Amniotic stem cell (primary cell): Measurements from ENCODE around the gene MT1H.
"Not testable (repeated sequence)": the region's sequence is repeated elsewhere in the genome, so short reads cannot be mapped to it uniquely, and the experiment has no call there.

Experiments used
- DNase-seq: peaks from one replicate; lab custom pipeline; 2025; lab: John Stamatoyannopoulos, UW

The MT1H gene

DNA sequence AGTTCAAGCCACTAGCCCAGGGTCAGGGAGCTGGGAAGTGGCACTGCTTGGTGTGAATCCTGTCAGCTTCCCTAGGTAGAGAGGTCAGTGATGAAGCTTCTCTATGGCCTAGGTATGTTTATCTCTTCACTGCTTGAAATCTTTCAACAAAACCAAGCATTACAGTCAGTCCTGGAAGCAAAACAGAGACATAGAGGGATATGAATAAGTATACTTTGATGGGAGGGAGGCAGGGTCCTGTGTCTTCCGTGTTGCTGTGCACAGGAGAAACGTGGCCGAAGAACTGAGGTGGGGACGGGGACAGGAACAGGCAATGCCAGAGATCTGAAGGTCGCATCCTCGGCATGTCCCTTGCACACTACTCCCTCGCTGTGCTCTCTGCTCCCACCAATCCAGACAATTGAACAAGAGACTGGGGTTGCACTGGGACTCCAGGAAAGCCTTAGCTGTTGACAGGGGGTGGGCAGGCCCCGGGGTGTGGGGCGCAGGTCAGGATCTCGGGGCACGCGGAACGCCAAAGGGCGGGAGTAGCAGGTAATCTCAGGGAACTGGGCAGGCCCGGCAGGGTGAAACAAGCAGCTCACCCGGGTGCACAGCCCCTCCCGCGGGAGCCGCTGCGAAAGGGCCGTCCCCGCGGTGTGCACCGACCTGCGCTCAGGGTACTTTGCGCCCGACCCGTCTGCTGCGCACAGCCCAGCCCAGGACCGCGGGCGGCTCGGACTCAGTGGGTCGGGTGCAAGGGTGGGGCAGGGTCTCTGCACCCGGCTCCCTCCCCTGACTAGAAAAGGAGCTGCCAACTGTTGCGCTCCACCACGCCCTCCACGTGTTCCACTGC is at the start of gene MT1H:
Gene MT1H, plus strand, starts transcription at position 810 of the 835 bp plus-strand sequence. CDS start 71 bp downstream, outside the sequence.
- no peak for DNase-seq

DNA sequence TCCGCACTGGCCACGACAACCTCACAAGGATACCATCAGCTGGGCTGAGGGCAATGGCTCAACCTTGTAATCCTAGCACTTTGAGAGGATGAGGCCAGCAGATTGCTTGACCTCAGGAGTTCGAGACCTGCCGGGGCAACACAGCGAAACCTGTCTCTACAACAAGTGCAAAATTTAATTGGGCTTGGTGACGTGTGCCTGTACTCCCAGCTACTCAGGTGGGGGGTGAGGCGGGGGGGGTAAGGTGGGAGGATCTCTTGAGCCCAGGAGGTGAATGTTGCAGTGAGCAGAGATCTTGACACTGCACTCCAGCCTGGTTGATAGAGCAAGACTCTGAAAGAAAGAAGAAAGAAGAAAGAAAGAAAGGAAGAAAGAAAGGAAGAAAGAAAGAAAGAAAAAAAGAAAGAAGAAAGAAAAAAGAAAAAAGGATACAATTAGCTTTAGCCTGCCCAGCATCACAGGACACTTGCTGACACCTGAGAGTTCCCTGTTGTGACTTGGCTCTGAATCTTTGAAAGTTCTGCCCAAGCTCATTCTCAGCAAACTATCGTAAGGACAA is 49.2 kb upstream of the MT1H start:
- DNase-seq: no peak

DNA sequence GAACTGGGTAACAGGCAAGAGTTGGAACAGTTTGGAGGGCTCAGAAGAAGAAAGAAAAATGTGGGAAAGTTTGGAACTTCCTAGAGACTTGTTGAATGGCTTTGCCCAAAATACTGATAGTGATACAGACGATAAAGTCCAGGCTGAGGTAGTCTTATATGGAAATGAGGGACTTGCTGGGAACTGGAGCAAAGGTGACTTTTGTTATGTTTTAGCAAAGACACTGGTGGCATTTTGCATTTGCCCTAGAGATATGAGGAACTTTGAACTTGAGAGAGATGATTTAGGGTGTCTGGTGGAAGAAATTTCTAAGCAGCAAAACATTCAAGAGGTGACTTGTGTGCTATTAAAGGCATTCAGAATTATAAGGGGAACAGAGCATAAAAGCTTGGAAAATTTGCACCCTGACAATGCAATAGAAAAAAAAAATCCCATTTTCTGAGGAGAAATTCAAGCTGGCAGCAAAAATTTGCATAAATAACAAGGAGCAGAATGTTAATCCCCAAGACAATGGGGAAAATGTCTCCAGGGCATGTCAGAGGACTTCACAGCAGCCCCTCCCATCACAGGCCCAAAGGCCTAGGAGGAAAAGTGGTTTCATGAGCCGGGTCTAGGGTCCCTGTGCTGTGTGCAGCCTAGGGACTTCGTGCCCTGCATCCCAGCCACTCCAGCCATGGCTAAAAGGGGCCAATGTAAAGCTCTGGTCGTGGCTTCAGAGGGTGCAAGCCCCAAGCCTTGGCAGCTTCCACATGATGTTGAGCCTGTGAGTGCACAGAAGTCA is 47.8 kb upstream of the MT1H start:
- not testable (repeated sequence) for DNase-seq

DNA sequence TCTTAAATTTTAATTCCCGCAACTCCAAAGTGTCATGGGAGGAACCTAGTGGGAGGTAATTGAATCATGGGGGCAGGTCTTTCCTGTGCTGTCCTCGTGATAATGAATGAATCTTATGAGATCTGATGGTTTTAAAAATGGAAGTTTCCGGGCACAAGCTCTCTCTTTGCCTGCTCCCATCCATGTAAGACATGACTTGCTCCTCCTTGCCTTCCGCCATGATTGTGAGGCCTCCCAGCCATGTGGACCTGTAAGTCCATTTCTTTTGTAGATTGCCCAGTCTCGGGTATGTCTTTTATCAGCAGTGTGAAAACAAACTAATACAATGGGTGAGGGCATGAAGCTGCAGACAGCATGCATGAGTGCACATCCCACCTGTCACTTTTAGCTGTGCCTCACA is 46.4 kb upstream of the MT1H start:
- DNase-seq: not testable (repeated sequence)

DNA sequence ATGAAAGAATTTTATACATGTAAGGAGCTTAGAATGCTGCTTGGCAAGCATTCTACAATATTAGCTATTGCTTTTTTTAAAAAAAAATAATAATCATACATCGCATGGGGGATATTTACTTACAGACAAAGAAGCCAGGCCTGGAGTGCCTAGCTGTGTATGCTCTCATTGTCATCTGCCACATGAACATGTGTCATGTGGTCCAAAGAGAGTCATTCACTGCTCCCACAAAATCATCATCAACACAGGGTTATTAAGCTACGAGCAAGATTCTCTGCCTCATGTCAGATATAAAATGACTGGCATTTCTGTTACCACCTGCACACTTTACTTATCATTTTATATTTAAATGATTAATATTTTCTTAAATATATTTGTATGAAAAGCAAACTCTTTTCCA is 46.0 kb upstream of the MT1H start:
- DNase-seq: no peak

DNA sequence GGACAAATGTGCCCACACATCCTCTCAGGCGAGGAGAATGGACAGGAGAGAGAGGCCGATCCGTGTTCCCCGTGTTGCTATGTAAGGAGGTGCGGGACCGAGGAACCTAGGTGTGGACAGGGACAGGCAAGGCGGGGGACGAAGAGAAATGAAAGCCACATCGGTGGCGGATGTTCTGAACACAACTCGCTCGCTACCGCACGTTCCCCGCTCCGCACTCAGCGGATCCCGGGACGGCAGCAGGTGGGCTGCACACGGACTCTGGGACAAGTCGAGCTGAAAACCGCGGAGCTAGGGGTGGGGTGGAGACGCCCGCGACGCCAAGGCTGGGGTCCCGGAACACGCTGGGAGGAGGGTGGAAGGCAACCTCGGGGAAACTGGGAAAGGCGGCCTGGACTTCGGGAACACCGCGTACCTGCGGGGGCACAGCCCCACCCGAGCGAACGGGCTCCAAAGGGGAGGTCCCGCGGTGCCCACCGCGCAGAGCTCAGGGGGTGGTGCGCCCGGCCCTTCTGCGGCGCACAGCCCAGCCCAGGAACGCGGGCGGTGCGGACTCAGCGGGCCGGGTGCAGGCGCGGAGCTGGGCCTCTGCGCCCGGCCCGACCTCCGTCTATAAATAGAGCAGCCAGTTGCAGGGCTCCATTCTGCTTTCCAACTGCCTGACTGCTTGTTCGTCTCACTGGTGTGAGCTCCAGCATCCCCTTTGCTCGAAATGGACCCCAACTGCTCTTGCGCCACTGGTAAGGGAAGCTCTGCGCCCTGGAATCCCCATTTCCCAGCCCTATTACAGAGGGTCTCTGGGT is 44.3 kb upstream of the MT1H start, which contains the start of gene MT1E:
Gene MT1E, plus strand, starts transcription at position 642 of the 803 bp plus-strand sequence. Its CDS starts 71 bp downstream, at position 713.
- no peak for DNase-seq

DNA sequence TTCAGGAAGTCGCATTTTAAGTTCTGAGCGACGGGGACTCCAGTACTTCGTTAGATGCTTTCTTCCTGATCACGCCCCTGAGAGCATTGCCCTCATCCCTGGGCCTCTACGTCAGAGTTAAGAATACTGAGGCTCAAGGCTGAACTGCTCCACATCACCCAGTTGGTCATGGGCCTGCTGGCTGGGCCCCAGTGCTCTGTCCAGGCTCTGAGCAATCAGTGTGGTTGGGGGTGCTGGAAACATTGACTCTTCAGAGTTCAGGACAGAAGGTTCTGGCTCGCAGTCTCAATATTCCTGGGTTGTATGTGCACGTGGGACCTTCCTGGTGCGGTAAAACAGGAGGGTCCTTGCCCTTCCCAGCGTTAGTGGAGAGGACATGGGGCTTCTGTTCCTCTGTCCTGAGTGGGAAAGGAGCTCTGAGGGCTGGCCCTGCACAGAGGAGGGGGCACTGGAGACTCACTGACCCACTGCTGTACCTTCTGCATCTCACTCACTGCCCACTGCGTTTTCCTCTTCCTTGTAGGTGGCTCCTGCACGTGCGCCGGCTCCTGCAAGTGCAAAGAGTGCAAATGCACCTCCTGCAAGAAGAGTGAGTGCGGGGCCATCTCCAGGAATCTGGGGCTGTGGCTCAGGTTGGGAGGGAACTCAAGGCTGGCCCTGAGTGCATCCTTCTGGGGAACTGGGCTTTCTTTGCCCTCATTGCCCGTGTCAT is 43.5 kb upstream of the MT1H start:
- DNase-seq: no peak

DNA sequence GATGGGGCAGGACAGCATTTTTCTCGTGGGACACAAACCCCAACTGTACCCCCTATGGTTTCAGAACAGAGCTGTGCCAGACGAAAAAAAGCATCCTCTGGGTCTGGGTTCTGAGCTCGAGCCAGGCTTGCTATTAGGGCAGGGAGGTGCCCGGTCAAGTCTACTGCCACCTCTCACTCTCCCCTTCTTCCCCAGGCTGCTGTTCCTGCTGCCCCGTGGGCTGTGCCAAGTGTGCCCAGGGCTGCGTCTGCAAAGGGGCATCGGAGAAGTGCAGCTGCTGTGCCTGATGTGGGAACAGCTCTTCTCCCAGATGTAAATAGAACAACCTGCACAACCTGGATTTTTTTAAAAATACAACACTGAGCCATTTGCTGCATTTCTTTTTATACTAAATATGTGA is 42.9 kb upstream of the MT1H start:
- DNase-seq: no peak

DNA sequence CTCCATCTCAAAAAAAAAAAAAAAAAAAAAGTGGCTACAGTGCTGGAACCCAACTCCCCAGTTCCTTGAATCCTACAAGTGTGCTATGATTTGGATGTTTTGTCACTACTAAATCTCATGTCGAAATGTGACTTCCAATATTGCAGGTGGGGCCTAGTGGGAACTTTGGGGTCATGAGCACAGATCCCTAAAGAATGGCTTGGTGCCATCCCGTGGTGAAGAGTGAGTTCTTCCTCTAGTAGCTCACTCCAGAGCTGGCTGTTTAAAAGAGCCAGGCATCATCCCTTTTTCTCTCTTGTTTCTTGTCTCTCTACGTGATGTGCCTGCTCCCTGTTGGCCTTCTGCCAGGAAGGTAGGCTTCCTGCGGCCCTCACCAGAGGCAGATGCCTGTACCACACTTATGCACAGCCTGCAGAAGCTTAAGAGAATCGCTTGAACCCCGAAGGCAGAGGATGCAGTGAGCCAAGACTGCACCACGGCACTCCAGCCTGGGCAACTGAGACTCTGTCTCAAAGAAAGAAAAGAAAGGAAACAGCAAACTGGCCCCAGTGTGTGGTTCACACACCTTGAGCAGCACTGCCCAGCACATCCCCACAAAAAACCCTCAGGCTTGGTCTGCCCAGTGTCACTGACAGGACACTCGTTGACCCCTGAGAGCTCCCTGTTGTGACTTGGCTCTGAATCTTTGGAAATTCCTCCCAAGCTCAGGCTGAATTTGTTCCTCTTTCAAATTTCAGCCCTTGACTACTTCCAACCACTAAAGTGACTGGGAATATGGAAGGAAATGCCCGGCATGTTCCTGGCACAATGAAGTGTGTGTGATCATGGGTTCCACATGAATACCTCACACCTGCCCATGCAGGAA is 40.9 kb upstream of the MT1H start:
- DNase-seq: no peak

DNA sequence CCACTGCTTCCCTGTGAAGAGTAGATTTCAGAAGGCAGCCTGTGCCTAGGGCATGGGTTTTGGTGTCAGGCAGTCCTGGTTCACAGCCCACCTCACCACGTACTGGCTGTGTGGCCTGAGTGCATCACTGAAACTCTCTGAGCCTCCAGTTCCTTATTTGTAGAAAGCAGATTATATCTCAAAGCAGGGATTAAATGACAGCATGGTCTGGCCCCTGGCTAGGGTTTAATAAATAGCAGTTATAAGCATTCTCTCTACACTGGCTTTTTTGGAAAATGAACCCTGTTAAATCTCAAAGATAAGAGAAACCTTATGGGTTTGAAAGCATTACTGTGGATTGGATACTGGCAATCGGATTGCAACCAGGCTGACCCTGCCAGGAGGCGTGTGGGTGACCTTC is 40.1 kb upstream of the MT1H start:
- DNase-seq: no peak

DNA sequence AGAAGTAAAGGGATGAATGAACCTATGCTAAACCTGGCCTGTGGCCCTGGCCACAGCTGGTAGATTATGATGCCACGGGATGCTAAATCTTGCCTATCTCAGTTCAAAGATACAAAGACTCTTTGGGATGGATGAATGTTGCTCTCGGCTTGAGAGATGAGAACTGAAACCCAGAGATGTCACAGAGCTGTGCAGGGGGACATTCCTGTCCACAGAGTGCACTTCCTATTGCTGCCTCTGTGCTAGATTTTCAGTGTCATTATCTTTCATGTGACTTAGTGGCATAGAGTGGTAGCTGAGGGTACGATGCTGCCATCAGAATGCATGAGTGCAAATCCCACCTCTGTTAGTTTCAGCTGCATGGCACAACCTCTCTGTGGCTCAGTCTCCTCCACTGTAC is 39.5 kb upstream of the MT1H start:
- no peak for DNase-seq

DNA sequence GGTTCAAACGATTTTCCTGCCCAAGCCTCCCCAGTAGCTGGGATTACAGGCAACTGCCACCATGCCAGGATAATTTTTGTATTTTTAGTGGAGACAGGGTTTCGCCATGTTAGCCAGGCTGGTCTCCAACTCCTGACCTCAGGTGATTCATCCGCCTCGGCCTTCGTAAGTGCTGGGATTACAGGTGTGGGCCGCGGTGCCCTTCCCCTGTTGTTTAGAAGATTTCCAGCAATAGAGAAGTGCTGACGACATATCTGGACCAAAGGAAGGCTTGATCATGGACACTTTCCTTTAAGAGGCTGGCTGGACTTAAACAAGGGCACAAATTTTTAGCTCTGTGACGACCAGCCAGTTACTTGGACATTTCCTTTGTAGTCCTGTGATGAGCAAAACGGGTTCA is 38.4 kb upstream of the MT1H start:
- no peak for DNase-seq

DNA sequence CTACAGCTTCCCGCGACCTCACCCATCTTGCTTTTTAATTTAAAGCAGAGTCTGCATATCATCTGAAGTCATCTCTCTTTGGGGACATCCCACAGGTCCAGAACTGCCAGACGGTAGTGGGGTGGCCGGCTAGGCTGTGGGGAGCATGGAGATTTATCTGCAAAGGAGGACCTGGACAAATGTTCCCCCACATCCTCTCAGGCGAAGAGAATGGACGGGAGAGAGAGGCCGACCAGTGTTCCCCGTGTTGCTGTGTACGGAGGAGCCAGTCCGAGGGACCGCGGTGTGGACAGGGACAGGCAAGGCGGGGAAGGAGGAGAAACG is 37.8 kb upstream of the MT1H start:
- DNase-seq: no peak

DNA sequence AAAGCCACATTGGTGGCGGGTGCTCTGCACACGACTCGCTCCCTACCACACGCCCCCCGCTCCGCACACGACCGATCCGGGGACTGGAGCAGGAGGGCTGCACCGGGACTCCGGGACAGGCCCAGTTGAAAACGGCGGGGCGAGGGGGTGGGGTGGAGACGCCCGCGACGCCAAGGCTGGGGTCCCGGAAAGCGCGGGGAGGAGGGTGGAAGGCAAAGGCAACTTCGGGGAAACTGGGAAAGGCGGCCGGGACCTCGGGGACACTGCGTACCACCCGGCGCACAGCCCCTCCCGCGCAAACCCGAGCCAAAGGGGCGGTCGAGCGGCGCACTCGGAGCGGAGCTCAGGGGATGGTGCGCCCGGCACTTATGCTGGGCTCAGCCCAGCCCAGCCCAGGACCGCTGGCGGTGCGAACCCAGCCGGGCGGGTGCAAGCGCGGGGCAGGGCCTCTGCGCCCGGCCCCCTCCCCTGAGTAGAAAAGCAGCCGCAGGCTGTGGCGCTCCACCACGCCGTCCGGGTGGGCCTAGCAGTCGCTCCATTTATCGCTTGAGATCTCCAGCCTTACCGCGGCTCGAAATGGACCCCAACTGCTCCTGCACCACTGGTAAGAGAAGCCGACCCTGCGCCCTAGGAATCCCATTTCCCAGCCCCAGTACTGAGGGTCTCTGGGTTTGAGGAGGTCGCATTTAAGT is 37.3 kb upstream of the MT1H start, which contains the start of gene MT1M:
Gene MT1M, plus strand, starts transcription at position 504 of the 692 bp plus-strand sequence. Its CDS starts 73 bp downstream, at position 577.
- DNase-seq: no peak

DNA sequence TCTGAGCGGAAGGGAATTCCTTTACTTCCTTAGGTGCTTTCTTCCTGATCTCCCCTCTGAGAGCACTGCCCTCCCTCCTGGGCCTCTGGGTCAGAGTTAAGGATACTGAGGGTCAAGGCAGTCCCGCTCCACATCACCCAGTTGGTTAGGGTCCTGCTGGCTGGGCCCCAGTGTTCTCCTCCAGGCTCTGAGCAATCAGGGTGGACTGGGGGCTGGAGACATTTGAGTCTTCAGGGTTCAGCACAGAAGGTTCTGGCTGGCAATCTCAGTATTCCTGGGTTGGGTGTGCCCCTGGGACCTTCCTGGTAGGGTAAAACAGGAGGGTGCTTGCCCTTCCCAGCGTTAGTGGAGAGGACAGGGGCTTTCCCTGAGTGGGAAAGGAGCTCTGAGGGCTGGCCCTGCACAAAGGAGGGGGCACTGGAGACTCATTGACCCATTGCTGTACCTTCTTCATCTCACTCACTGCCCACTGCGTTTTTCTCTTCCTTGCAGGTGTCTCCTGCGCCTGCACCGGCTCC is 36.7 kb upstream of the MT1H start:
- no peak for DNase-seq

DNA sequence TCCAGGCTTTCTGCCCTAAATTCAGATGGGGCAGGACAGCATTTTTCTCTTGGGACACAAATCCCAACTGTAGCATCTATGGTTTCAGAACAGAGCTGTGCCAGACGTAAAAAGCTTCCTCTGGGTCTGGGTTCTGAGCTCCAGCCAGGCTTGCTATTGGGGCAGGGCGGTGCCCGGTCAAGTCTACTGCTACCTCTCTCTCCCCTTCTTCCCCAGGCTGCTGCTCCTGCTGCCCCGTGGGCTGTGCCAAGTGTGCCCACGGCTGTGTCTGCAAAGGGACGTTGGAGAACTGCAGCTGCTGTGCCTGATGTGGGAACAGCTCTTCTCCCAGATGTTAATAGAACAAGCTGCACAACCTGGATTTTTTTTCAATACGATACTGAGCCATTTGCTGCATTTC is 36.1 kb upstream of the MT1H start:
- no peak for DNase-seq

DNA sequence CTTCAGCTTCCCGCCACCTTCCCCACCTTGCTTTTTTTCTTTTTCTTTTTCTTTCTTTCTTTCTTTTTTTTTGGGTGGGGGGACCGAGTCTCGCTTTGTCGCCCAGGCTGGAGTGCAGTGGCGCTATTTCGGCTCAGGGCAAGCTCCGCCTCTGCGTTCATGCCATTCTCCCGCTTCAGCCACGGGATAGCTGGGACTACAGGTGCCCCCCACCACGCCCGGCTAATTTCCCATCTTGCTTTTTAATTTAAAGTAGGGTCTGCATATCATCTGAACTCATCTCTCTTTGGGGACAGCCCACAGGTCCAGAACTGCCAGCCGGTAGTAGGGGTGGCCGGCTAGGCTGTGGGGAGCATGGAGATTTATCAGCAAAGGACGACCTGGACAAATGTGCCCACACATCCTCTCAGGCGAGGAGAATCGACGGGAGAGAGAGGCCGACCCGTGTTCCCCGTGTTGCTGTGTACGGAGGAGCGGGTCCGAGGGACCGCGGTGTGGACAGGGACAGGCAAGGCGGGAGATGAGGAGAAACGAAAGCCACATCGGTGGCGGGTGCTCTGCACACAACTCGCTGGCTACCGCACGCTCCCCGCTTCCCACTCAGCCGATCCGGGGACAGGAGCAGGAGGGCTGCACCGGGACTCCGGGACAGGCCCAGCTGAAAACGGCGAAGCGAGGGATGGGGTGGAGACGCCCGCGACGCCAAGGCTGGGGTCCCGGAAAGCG is 34.7 kb upstream of the MT1H start:
- DNase-seq: no peak

DNA sequence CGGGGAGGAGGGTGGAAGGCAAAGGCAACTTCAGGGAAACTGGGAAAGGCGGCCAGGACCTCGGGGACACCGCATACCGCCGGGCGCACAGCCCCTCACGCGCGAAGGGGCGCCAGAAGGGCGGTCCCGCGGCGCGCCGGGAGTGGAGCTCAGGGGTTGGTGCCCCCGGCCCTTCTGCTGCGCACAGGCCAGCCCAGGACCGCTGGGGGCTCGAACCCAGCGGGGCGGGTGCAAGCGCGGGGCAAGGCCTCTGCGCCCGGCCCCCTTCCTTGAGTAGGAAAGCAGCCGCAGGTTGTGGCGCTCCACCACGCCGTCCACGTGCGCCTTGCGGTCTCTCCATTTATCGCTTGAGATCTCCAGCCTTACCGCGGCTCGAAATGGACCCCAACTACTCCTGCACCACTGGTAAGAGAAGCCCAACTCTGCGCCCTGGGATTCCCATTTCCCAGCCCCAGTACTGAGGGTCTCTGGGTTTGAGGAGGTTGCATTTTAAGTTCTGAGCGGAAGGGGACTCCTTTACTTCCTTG is 34.1 kb upstream of the MT1H start:
- no peak for DNase-seq
